ENCODE measurements around the gene HOXC4. TPM values are rescaled to one million over a fixed set of nuclear protein-coding genes. Genes with fewer than 3 reads are reported as not detected.
"Not testable (repeated sequence)": the region's sequence is repeated elsewhere in the genome, so short reads cannot be mapped to it uniquely, and the experiment has no call there.

HOXC4 gene
- total RNA-seq, 4 donors from 2014 or later, result 0.83 to 3.6 (median 2.5) TPM

DNA sequence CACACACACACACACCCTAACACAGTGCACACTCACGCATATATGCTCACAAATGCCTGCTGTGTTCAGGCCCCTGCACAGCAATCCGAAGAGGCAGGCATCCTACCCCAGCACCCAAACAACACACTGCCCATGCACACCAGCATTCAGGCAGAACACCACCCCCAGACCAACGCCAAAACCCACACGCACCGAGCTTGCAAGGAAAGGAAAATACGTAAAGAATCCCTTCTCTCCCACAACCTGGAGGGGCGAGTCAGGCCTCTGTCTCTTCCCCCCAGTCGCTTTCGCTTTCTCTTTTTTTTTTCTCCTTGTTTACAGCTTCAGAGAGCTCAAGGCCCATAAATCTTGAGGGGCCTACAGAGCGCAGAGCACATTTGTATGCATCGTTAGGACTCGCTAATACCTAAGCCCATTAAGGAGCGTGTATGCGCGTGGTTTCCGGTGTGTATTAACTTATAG, 27.4 kb downstream of the HOXC4 start:
- intact Hi-C loops (cut with DNase I); H3K27me3 ChIP-seq; H3K9me3 ChIP-seq; DNase-seq (ENCODE audit: extremely low spot score); H3K36me3 ChIP-seq: not testable (repeated sequence)
- Histone ChIP-seq H3K4me1 (peaks cover 0 to 55% (median 36%) of the 10 kb centered on the region in 4 donors), H3K4me3 (peak overlapping the region; percentile 48 to 61 (median 54)), H3K27ac (replicated peaks in 1 of 4) (peak overlapping the region; percentile 92 to 96 (median 95))
- WGBS, result 13% methylated on average over 16 of the region's 16 CpGs

DNA sequence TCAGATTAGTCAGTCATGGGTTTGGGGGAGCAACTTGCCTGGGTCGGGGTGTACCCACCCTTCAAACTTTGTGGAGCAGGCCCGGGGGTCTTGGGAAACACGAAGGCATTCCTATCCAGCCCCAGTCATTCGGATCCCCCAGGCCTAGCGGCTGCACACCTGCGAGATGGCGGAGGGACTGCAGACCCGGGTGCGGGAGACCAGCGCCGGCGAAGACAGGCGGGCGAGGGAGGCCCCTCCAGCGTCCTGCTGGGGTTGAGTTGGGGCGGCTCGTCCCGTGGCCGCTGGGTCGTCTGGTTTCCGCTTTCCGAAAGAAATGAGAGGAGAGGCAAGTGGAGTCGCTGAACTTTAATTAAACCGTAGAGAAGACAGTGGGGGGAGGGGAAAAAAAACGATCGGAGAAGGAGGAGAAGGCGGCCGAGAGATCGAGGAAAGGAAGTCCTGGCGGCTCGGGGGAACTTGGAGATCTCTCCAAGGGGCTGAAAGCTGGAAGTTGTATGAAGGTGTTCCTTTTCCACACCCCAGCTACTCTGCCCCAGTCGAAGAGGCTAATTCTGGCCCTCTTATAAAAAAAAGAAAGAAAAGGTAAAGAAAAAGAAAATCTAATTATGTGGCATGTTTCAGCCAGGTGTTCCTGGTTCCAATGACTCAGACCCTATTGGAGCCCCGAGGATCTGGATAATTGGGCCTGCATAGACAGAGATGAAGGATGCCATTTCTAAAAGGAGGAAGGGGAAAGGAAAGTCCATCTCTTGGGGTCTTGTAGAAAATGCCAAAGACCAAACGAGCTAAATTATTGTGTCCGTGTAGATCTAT, 28.2 kb downstream of the HOXC4 start:
- Histone ChIP-seq H3K4me1 (peaks cover 0 to 48% (median 30%) of the 10 kb centered on the region in 4 donors), H3K4me3 (peak overlapping the region; percentile 48 to 61 (median 54)), H3K27ac (replicated peaks in 1 of 4) (peak overlapping the region; percentile 92 to 96 (median 95))
- DNase-seq (ENCODE audit: extremely low spot score); intact Hi-C loops (cut with DNase I); H3K9me3 ChIP-seq; H3K36me3 ChIP-seq; H3K27me3 ChIP-seq: not testable (repeated sequence)
- WGBS, result 6% methylated on average over 21 of the region's 35 CpGs

DNA sequence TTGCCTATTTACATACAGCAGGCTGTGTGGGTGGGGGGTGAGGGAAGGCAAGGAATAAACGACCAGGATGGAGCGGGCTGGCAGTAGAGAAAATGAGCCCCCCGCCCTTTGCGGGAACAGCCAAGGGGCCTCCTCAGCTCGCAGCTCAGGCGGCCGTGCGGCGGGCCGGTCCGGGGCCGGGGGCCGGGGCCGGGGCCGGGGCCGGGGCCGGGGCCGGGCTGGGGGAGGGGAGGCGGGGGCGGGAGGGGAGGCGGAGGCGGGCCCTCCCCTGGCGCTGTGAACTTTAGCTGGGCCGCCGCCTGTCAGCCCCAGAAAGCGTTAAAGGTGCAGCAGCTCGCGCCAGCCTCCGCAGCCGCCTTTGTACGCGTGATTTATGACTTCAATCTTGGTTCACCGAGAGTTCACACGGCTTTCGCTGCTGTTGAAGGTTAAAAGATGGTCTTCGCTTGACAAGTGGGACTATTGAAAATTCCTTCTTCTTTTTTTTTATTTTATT, 28.8 kb downstream of the HOXC4 start:
- 0% methylated on average over 15 of the region's 36 CpGs for WGBS
- intact Hi-C loops (cut with DNase I), result no loop called here
- no peak for DNase-seq (ENCODE audit: extremely low spot score)
- Histone ChIP-seq H3K27ac (replicated peaks in 1 of 4) (peak overlapping the region; percentile 92 to 96 (median 95)), H3K36me3 (no peaks in the 10 kb centered on the region), H3K4me3 (peak overlapping the region; percentile 48 to 61 (median 54)), H3K4me1 (peaks cover 0 to 42% (median 24%) of the 10 kb centered on the region in 4 donors), H3K9me3 (no peaks in the 10 kb centered on the region), H3K27me3 (no peaks in the 10 kb centered on the region)
- peak; percentile 28 to 60 for TF ChIP-seq POLR2AphosphoS5 (IDR thresholded peaks at IDR 0.05)
- TF ChIP-seq POLR2A (IDR thresholded peaks at IDR 0.05; ENCODE audit: low read depth), result no peak

DNA sequence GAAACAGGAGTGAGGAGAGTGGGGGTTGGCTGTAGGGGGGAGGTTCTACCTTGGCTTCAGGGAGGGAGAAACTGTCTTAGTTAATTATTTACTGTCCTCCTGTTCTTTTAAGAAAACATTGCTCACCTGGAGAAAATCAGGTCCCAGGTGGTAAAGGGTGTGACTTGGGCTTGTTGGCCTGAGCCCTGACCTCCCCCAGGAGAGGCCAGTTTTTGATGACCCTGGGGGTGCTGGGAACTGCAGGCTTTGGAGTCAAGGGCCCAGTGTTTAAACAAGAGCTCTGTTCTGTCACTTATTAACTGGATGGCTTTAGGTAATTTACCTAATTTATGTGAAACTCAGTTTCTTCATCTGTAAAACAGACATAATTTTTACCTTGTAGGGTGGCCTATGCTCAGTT, 34.4 kb downstream of the HOXC4 start:
- H3K4me3 ChIP-seq; H3K27me3 ChIP-seq; H3K27ac ChIP-seq (replicated peaks in 1 of 4); DNase-seq (ENCODE audit: extremely low spot score); H3K9me3 ChIP-seq; intact Hi-C loops (cut with DNase I); H3K36me3 ChIP-seq: not testable (repeated sequence)
- peaks cover 0 to 25% (median 19%) of the 10 kb centered on the region in 4 donors for H3K4me1 ChIP-seq

DNA sequence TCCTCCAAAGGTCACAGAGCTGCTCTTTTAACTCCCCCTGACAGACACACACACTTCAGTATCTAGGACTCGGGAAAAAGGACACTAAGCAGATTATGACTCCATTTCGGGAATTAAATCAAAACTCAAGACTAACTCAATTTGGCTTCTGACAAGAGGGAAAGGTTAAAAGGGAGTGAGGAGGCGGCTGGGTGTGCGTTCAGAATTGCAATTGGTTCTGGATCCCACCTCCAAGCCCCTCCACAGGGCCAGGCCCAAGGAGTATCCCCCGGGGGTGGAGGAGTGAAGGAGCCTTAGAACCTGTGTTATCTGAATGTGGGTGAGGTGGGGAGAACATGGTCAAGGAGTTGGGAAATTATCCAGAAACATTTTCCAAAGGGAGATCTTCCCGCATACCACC, 35.8 kb downstream of the HOXC4 start:
- H3K27me3 ChIP-seq; intact Hi-C loops (cut with DNase I): not testable (repeated sequence)

DNA sequence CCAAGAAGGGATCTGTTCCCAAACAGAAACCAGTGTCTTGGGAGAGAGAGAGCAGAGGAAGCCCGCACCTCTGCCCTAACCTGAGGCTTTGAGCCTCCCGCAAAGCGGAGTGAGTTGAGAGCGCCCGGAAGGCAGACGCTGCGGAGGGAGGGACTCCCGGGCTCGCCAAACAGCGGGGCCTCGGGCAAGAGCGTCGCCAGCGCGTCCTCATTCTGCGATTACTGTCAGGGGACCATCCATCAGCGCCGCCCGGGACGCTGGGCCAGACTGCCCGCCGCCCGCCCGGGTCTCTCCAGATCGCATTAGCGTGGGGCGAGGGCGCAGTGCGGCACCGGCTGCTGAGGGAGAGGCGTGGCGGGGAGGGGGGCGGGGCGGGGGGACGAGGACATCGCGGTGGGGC, 36.7 kb downstream of the HOXC4 start:
- peak overlapping the region; percentile 46 to 56 (median 49) for H3K4me3 ChIP-seq
- H3K27ac ChIP-seq (replicated peaks in 1 of 4); H3K27me3 ChIP-seq; DNase-seq (ENCODE audit: extremely low spot score); H3K36me3 ChIP-seq; H3K9me3 ChIP-seq; intact Hi-C loops (cut with DNase I): not testable (repeated sequence)
- H3K4me1 ChIP-seq, result peaks cover 0 to 11% (median 10%) of the 10 kb centered on the region in 4 donors
- WGBS, result 0% methylated on average over 1 of the region's 37 CpGs

More for the DNA sequence above, 35.8 kb downstream of the HOXC4 start:
- not testable (repeated sequence) for H3K36me3 ChIP-seq; DNase-seq (ENCODE audit: extremely low spot score); H3K27ac ChIP-seq (replicated peaks in 1 of 4); H3K9me3 ChIP-seq; H3K4me3 ChIP-seq
- 91% methylated on average over 5 of the region's 6 CpGs for WGBS
- peaks cover 0 to 11% (median 10%) of the 10 kb centered on the region in 4 donors for H3K4me1 ChIP-seq

GRCh38 chr12:54092943-54093342, 39.3 kb downstream of the HOXC4 start:
- intact Hi-C loops (cut with DNase I); DNase-seq (ENCODE audit: extremely low spot score); H3K4me3 ChIP-seq; H3K27me3 ChIP-seq; H3K36me3 ChIP-seq; H3K27ac ChIP-seq (replicated peaks in 1 of 4); H3K9me3 ChIP-seq: not testable (repeated sequence)
- peaks cover 0 to 19% (median 16%) of the 10 kb centered on the region in 4 donors for H3K4me1 ChIP-seq
- 61% methylated on average over 2 of the region's 2 CpGs for WGBS

- H3K4me1 ChIP-seq; intact Hi-C loops (cut with DNase I); H3K36me3 ChIP-seq; H3K27ac ChIP-seq (replicated peaks in 1 of 4); DNase-seq (ENCODE audit: extremely low spot score); H3K9me3 ChIP-seq; H3K4me3 ChIP-seq; H3K27me3 ChIP-seq: not testable (repeated sequence)
- 48% methylated on average over 5 of the region's 5 CpGs for WGBS
These were observed 42.3 kb downstream of the HOXC4 start for GRCh38 chr12:54095928-54096327.

- H3K27ac ChIP-seq (replicated peaks in 1 of 4); intact Hi-C loops (cut with DNase I); H3K9me3 ChIP-seq; H3K36me3 ChIP-seq; H3K27me3 ChIP-seq; H3K4me1 ChIP-seq; DNase-seq (ENCODE audit: extremely low spot score); H3K4me3 ChIP-seq: not testable (repeated sequence)
- WGBS, result 90% methylated on average over 2 of the region's 2 CpGs
These were observed 45.0 kb downstream of the HOXC4 start for GRCh38 chr12:54098644-54099043.

DNA sequence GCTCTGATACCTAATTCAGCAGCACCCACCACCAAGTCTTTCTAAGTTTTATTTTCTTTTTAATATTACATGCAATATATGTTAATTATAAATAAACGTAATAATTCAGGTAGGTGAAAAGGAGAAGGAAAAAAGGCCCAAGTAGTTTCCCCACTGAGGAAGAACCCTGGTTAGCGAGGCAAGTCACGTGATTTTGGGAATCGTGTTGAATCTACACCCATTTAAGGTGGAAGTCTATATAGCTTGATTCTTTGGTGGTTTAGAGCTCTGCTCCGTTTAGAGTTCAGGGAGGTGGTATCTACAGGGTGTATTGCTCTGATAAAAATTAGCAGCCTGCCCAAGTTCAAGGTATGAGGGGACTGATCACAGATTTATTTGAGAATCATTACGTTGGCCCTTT, 47.0 kb downstream of the HOXC4 start:
- H3K27me3 ChIP-seq; H3K36me3 ChIP-seq; intact Hi-C loops (cut with DNase I); H3K4me3 ChIP-seq; H3K27ac ChIP-seq (replicated peaks in 1 of 4); H3K4me1 ChIP-seq; DNase-seq (ENCODE audit: extremely low spot score); H3K9me3 ChIP-seq: not testable (repeated sequence)
- 85% methylated on average over 6 of the region's 6 CpGs for WGBS

DNA sequence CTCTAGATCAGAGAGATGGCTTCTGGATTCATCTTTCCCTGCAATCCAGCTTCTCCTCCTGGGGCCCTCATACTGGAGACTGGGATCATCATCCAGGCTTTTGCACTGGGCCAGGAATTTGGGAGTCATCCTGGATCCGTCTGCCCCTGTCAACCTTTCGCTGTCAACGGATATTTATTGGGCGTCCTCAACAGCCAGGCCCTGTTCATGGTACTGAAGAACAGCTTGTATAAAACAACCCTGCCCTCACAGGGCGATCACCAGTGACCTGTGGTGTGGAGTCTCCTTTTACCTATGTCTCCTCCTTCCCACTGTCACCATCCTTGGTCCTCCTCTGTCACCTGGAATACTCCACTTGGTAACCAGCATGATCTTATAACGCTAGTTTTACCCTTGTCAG, 48.6 kb downstream of the HOXC4 start:
- H3K27ac ChIP-seq (replicated peaks in 1 of 4); H3K36me3 ChIP-seq; intact Hi-C loops (cut with DNase I); H3K4me3 ChIP-seq; DNase-seq (ENCODE audit: extremely low spot score); H3K4me1 ChIP-seq; H3K9me3 ChIP-seq: not testable (repeated sequence)
- WGBS, result 74% methylated on average over 5 of the region's 6 CpGs
- H3K27me3 ChIP-seq, result peaks cover 0 to 18% (median 4%) of the 10 kb centered on the region in 4 donors

DNA sequence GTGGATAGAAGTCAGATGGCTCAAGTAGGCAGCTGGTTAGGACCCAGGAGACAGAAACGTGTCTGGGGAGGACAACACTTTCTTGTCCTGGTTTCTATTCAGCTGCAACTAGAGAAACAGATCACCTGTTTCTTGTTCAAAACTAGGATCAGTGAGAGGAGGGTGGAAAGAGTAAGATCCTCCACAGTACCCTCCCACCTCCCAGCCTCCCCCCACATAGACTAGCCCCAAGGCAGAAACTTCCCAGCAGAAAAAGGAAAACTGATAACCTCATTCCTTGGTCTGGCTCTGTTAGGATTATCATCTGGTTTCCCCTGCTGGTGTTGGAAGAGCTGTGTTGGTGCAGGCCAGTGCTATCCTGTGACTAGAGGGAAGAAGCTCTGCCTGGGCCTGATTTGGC, 50.2 kb downstream of the HOXC4 start:
- DNase-seq (ENCODE audit: extremely low spot score); H3K36me3 ChIP-seq; H3K4me3 ChIP-seq; H3K9me3 ChIP-seq; H3K27ac ChIP-seq (replicated peaks in 1 of 4); H3K4me1 ChIP-seq; intact Hi-C loops (cut with DNase I): not testable (repeated sequence)
- H3K27me3 ChIP-seq, result peaks cover 0 to 22% (median 4%) of the 10 kb centered on the region in 4 donors
- WGBS, result no CpG with 5 or more reads among the region's 1 CpG
